HCT116 (cell line): ENCODE measurements around the gene PWP1. TPM values are rescaled to one million over a fixed set of nuclear protein-coding genes. Genes with fewer than 3 reads are reported as not detected.
A peak's percentile ranks its signal among the peaks of the same experiment; 100 is the strongest.

Experiments
- ATAC-seq: fragments of 200-7000 bp; cut with Tn5 transposase; 2 replicates; pipeline ENCODE4 v1.9.1; 2020; ENCODE audit warnings: mild to moderate bottlenecking, moderate library complexity
- BruUV-seq: library from RNA; stranded (reverse); fragments of 400-500 nt; replicated peaks from 2 replicates; lab custom pipeline; 2021; lab: Mats Ljungman, UMichigan
- CTCF ChIA-PET: fragments of 300-600 bp; sonication (Branson Sonifier 250); formaldehyde crosslinking; loops from one replicate; lab custom pipeline; 2021; ENCODE audit warnings: antibody characterized with exemption; lab: Charles Lee
- POLR2A ChIA-PET: fragments of 300-600, 350-600 bp; sonication (Branson Sonifier 250); formaldehyde crosslinking; loops from one replicate; lab custom pipeline; 2021; ENCODE audit warnings: antibody characterized with exemption; lab: Charles Lee
- RAD21 ChIA-PET, 2 experiments: fragments of 300-600 bp; sonication (Branson Sonifier 250); formaldehyde crosslinking; loops; one replicate each; lab custom pipeline; 2023; ENCODE audit warnings: low total read pairs in 2 of 2; ENCODE audit not compliant: uncharacterized antibody in 2 of 2, unreplicated experiment in 2 of 2, low non-redundant PET in 1 of 2; lab: Charles Lee
- DNase-seq: peaks from one replicate; pipeline ENCODE4 v3.0.0-alpha.2; 2010; ENCODE audit warnings: low read depth, low spot score
- H2AFZ ChIP-seq: fragments of 200-600 bp; shearing (Covaris generic), sonication (generic); 2 replicates; pipeline ENCODE4 v1.6.1; 2017; ENCODE audit warnings: low read depth, mixed run types, mixed read lengths, antibody characterized with exemption, low read length; ENCODE audit not compliant: poor library complexity, severe bottlenecking
- H3K27ac ChIP-seq: 2 replicates; pipeline ENCODE4 v1.5.1; 2012; ENCODE audit warnings: low read depth, low read length
- H3K27me3 ChIP-seq: fragments of 200-600 bp; sonication (generic); 2 replicates; pipeline ENCODE4 v1.6.1; 2016; ENCODE audit warnings: mixed run types, low read length, mixed read lengths; ENCODE audit not compliant: insufficient read depth
- H3K36me3 ChIP-seq, 2 experiments: fragments of 200-500 bp in 1 of 2; fragments of 200-600 bp in 1 of 2; sonication (Bioruptor generic) in 1 of 2; sonication (generic) in 1 of 2; 2 replicates each; pipeline versions ENCODE4 v1.5.1 to v1.6.1; 2014 to 2016; ENCODE audit warnings: low read length in 2 of 2, inconsistent platforms in 1 of 2, mixed read lengths in 1 of 2, mixed run types in 1 of 2; ENCODE audit not compliant: insufficient read depth in 2 of 2, control insufficient read depth in 1 of 2
- H3K4me1 ChIP-seq, 2 experiments: fragments of 200-600 bp in 1 of 2; sonication (generic) in 1 of 2; 2 replicates each; pipeline versions ENCODE4 v1.5.1 to v1.6.1; 2012 to 2017; ENCODE audit warnings: low read length in 2 of 2, inconsistent platforms in 1 of 2, mild to moderate bottlenecking in 1 of 2, mixed read lengths in 1 of 2, mixed run types in 1 of 2, moderate library complexity in 1 of 2; ENCODE audit not compliant: insufficient read depth in 2 of 2, control insufficient read depth in 1 of 2
- H3K4me2 ChIP-seq: fragments of 200-600 bp; sonication (generic); 2 replicates; pipeline ENCODE4 v1.6.1; 2017; ENCODE audit warnings: mixed run types, low read length, mixed read lengths
- H3K4me3 ChIP-seq, 2 experiments: fragments of 200-600 bp in 1 of 2; sonication (generic) in 1 of 2; replicated peaks in 1 of 2; 2 replicates each; pipeline ENCODE4 v1.5.1; 2011 to 2016; ENCODE audit warnings: low read length in 2 of 2, control low read depth in 1 of 2, low read depth in 1 of 2, mild to moderate bottlenecking in 1 of 2, mixed read lengths in 1 of 2, mixed run types in 1 of 2
- H3K79me2 ChIP-seq: fragments of 200-600 bp; sonication (generic); 2 replicates; pipeline ENCODE4 v1.6.1; 2017; ENCODE audit warnings: mild to moderate bottlenecking, mixed run types, low read length, moderate library complexity, mixed read lengths; ENCODE audit not compliant: insufficient read depth
- H3K9ac ChIP-seq: fragments of 200-600 bp; sonication (generic); 2 replicates; pipeline ENCODE4 v1.6.1; 2016; ENCODE audit warnings: low read length, mixed read lengths
- H3K9me2 ChIP-seq: fragments of 200-600 bp; sonication (generic), shearing (Covaris generic); 2 replicates; pipeline ENCODE4 v1.6.1; 2017; ENCODE audit warnings: mixed run types, mild to moderate bottlenecking, moderate library complexity; ENCODE audit not compliant: insufficient read depth
- H3K9me3 ChIP-seq, 2 experiments: fragments of 200-500 bp in 1 of 2; fragments of 200-600 bp in 1 of 2; sonication (Bioruptor generic) in 1 of 2; sonication (generic) in 1 of 2; 2 replicates each; pipeline ENCODE4 v1.6.1; 2014 to 2017; ENCODE audit warnings: low read length in 2 of 2, mixed read lengths in 2 of 2, inconsistent platforms in 1 of 2, low read depth in 1 of 2, mild to moderate bottlenecking in 1 of 2, mixed run types in 1 of 2, moderate library complexity in 1 of 2; ENCODE audit not compliant: control insufficient read depth in 1 of 2, insufficient read depth in 1 of 2
- H4K20me1 ChIP-seq: fragments of 200-600 bp; sonication (generic), shearing (Covaris generic); 2 replicates; pipeline ENCODE4 v1.6.1; 2017; ENCODE audit warnings: mixed run types, mild to moderate bottlenecking, moderate library complexity; ENCODE audit not compliant: insufficient read depth
- CBX3 ChIP-seq: IDR thresholded peaks from 2 replicates; pipeline ENCODE4 v1.6.1; 2012; ENCODE audit warnings: low read depth
- CEBPB ChIP-seq: IDR thresholded peaks from 2 replicates; pipeline ENCODE4 v1.6.1; 2012; ENCODE audit warnings: low read depth
- EGR1 ChIP-seq: IDR thresholded peaks from 2 replicates; pipeline ENCODE4 v1.6.1; 2012; ENCODE audit warnings: low read depth
- ELF1 ChIP-seq: IDR thresholded peaks from 2 replicates; pipeline ENCODE4 v1.6.1; 2012; ENCODE audit warnings: low read depth, borderline replicate concordance
- FOSL1 ChIP-seq: IDR thresholded peaks from 2 replicates; pipeline ENCODE4 v1.6.1; 2012; ENCODE audit warnings: low read depth
- JUND ChIP-seq: IDR thresholded peaks from 2 replicates; pipeline ENCODE4 v1.6.1; 2012
- POLR2A ChIP-seq: IDR thresholded peaks from 2 replicates; pipeline ENCODE4 v1.7.0; 2011; ENCODE audit warnings: borderline replicate concordance; ENCODE audit not compliant: insufficient read depth, insufficient read length; ENCODE audit errors: extremely low read depth
- RAD21 ChIP-seq: IDR thresholded peaks from 2 replicates; pipeline ENCODE4 v1.6.1; 2012; ENCODE audit warnings: low read depth, mild to moderate bottlenecking
- SIN3A ChIP-seq: IDR thresholded peaks from 2 replicates; pipeline ENCODE4 v1.6.1; 2012; ENCODE audit warnings: low read depth
- SP1 ChIP-seq: IDR thresholded peaks from 2 replicates; pipeline ENCODE4 v1.6.1; 2012; ENCODE audit warnings: low read depth
- SRF ChIP-seq: IDR thresholded peaks from 2 replicates; pipeline ENCODE4 v1.6.1; 2012; ENCODE audit warnings: low read depth
- YY1 ChIP-seq: IDR thresholded peaks from 2 replicates; pipeline ENCODE4 v1.6.1; 2011; ENCODE audit warnings: low read length, low read depth, moderate library complexity, mild to moderate bottlenecking; ENCODE audit not compliant: insufficient replicate concordance; ENCODE audit errors: extremely low read depth
- ZNF274 ChIP-seq: fragments of 200-500 bp; sonication (Bioruptor generic); IDR thresholded peaks from 2 replicates; pipeline ENCODE4 v1.6.1; 2014; ENCODE audit warnings: mild to moderate bottlenecking, low read depth, low read length, inconsistent platforms
- intact Hi-C: fragments of 100-400 bp; cut with micrococcal nuclease; formaldehyde crosslinking; loops from 2 replicates; pipeline ENCODE4 v1.10.0; 2022
- total RNA-seq: library from RNA; stranded (reverse); gene quantifications from one replicate; pipeline ENCODE4 v1.2.1, GENCODE V29; 2021; ENCODE audit not compliant: unreplicated experiment
- TF ChIP-seq, protein P1 (sequence below): IDR thresholded peaks from 2 replicates; pipeline ENCODE4 v1.6.1; 2012
- TF ChIP-seq, protein P2 (sequence below): IDR thresholded peaks from 2 replicates; pipeline ENCODE4 v1.6.1; 2012
- TF ChIP-seq, protein P3 (sequence below): IDR thresholded peaks from 2 replicates; pipeline ENCODE4 v1.6.1; 2011; ENCODE audit warnings: mild to moderate bottlenecking, low read length, moderate library complexity; ENCODE audit not compliant: insufficient replicate concordance; ENCODE audit errors: extremely low read depth

The PWP1 gene
- total RNA-seq, 1 experiment from 2014 or later: 48.2 TPM

DNA sequence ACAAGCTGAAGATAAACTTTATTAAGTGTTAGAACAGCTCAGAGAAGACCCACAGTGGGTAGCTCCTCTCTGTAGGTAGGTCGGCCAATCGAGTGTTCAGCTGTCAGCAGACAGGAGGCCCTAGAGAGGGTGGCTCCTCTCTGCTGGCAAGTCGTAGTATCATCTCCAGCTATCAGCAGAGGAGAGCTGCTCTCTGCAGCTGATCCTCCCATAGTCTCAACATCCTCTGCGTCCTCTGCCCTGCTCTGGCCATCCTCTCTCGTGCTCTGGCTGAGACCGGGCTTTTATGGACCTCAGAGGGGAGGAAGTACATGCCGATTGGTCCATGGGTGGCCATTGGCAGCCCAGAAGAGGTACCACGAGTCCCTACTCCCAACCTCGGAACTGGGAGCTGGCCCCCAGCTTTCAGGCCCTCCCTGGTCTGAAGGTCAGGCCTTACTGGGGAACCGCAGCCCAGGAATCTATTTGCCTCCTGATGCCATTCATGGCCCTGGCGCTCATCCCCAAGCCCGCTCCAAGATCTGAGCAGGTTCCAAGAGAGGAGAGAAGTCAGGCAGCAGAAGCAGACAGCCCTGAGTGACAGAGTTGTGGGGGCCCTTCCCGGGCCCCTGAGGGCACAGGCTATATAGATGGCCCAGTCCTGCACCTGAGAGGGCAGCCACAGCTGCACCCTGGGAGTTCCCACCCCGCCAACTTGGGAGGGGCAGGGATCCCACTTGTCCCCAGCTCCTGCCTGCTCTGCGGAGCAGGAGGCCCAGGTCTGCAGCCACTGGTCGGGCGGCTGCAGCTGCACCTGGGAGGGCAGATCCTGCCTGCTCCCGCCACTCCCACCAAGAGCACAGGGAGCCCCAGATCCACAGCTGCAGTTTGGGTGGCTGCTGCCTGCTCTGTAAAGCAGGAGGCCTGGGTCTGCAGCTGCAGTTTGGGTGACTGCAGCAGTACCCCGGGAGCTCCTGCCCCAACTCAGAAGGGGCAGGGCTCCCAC is 3.5 kb upstream of the PWP1 start:
- Histone ChIP-seq H2AFZ (no peak overlapping the region), H3K9me2 (no peaks in the 10 kb centered on the region), H3K27ac (no peak overlapping the region)
- POLR2A ChIA-PET: no interaction called here
- no peak for ATAC-seq
- intact Hi-C loops: no loop called here
- no TSS peak for BruUV-seq
- TF ChIP-seq CEBPB: no peak
- TF ChIP-seq, all 23 proteins: peak for 0
- Histone ChIP-seq H3K4me3 (no peak overlapping the region), H3K79me2 (peaks cover 16% of the 10 kb centered on the region), H3K36me3 (no peaks in the 10 kb centered on the region), H3K9me3 (no peaks in the 10 kb centered on the region), H3K27me3 (peaks cover 25% of the 10 kb centered on the region), H3K4me2 (no peak overlapping the region), H3K4me1 (peaks cover 0 to 14% of the 10 kb centered on the region in 2 experiments; a peak in 3 of 4 replicates), H3K9ac (no peak overlapping the region), H4K20me1 (no peaks in the 10 kb centered on the region)
- CTCF ChIA-PET: interaction anchor here (0.6 to 1.4 kb wide), 3 partner anchors 11 to 59 kb away, joined by 4 to 6 read pairs (median 5); no protein-coding TSS in a partner anchor
- RAD21 ChIA-PET: no interaction called here
- DNase-seq: no peak

DNA sequence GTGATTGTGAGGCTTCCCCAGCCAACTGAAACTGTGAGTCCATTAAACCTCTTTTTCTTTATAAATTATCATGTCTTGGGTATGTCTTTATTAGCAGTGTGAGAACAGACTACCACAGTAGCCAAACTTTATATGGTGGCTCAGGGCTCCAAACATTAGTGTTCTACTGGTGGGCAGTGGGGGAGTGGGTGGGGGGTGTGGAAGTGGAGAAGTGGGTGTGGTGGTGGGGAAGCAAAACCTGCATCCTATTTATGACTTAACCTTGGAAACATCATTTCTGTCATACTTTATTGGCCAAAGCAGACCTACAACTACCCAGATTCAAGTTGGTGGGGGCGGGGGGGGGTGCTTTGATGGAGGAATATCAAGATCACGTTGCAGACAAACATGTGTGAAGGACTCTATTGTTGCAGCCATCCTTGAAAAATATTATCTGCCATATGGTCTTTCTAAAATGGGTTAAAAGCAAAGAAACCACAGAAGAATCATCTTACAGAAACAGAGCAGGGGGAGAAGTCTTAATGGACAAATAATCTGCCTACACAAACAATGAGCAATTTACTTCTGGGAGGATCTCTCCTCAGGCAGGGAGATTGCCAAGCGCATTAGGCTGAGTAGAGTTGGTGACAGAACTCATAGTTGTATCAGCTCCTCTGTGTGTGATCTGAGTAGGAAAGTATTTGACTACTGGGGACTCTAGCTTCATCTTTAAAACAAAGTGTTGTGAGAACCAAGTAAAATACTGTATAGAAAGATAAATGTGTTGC is 1.4 kb upstream of the PWP1 start:
- intact Hi-C loops: loop anchor here (2.0 kb wide), 1 partner anchor 77 kb away; the partner anchor contains the start of gene PRDM4
- H3K4me3 ChIP-seq: peak overlapping the region; percentile 97 to 99
- H3K27me3 ChIP-seq: peaks cover 4% of the 10 kb centered on the region; the same call in 1 of the 2 replicates
- BruUV-seq: no TSS peak
- peak overlapping the region; percentile 95 for H3K9ac ChIP-seq
- H3K79me2 ChIP-seq: peaks cover 37% of the 10 kb centered on the region
- ChIA-PET POLR2A (interaction anchor here (0.9 kb wide), 1 partner anchor 8 kb away, joined by 6 read pairs; no protein-coding TSS in a partner anchor), CTCF (interaction anchor here (0.6 to 1.7 kb wide), 2 partner anchors 8 to 13 kb away, joined by 3 to 6 read pairs; no protein-coding TSS in a partner anchor), RAD21 (no interaction called here)
- H3K9me3 ChIP-seq: no peaks in the 10 kb centered on the region
- no peaks in the 10 kb centered on the region for H3K9me2 ChIP-seq
- DNase-seq (no peak), ATAC-seq (no peak)
- H3K4me1 ChIP-seq: peaks cover 0 to 14% of the 10 kb centered on the region in 2 experiments; a peak in 3 of 4 replicates
- peak overlapping the region; percentile 89 for H3K4me2 ChIP-seq
- peaks cover 10% of the 10 kb centered on the region in 2 experiments; a peak in 3 of 4 replicates for H3K36me3 ChIP-seq
- H4K20me1 ChIP-seq: no peaks in the 10 kb centered on the region
- peak overlapping the region; percentile 40 for H2AFZ ChIP-seq
- peak overlapping the region; percentile 71; the same call in 1 of the 2 replicates for H3K27ac ChIP-seq
- no peak for TF ChIP-seq YY1
- TF ChIP-seq JUND: no peak
- TF ChIP-seq CBX3: no peak
- TF ChIP-seq FOSL1: no peak
- TF ChIP-seq SIN3A: no peak
- no peak for TF ChIP-seq ELF1
- TF ChIP-seq, protein P1, sequence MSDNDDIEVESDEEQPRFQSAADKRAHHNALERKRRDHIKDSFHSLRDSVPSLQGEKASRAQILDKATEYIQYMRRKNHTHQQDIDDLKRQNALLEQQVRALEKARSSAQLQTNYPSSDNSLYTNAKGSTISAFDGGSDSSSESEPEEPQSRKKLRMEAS: no peak
- no peak for TF ChIP-seq SP1
- TF ChIP-seq, protein P2, sequence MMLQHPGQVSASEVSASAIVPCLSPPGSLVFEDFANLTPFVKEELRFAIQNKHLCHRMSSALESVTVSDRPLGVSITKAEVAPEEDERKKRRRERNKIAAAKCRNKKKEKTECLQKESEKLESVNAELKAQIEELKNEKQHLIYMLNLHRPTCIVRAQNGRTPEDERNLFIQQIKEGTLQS: no peak
- no peak for TF ChIP-seq POLR2A
- no peak for TF ChIP-seq EGR1
- TF ChIP-seq, protein P3, sequence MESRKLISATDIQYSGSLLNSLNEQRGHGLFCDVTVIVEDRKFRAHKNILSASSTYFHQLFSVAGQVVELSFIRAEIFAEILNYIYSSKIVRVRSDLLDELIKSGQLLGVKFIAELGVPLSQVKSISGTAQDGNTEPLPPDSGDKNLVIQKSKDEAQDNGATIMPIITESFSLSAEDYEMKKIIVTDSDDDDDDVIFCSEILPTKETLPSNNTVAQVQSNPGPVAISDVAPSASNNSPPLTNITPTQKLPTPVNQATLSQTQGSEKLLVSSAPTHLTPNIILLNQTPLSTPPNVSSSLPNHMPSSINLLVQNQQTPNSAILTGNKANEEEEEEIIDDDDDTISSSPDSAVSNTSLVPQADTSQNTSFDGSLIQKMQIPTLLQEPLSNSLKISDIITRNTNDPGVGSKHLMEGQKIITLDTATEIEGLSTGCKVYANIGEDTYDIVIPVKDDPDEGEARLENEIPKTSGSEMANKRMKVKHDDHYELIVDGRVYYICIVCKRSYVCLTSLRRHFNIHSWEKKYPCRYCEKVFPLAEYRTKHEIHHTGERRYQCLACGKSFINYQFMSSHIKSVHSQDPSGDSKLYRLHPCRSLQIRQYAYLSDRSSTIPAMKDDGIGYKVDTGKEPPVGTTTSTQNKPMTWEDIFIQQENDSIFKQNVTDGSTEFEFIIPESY: no peak
- no peak for TF ChIP-seq SRF
- TF ChIP-seq ZNF274: no peak
- TF ChIP-seq CEBPB: no peak
- TF ChIP-seq RAD21: no peak
